Suprapubic skin (tissue), 4 donors: Measurements from ENCODE around the gene GMPPA.

ENCODE experiments used
- EP300 ChIP-seq: sonication (generic); formaldehyde crosslinking; IDR thresholded peaks from one replicate; pipeline ENCODE4 v1.6.1; 2017; ENCODE audit warnings: antibody characterized with exemption
- POLR2A ChIP-seq, 2 donors: fragments of 450-650 bp; IDR thresholded peaks; one replicate each; pipeline ENCODE4 v1.6.1; 2017; ENCODE audit warnings: antibody characterized with exemption in 2 of 2, mild to moderate bottlenecking in 2 of 2, moderate library complexity in 2 of 2
- POLR2AphosphoS5 ChIP-seq, 3 donors: sonication (generic); formaldehyde crosslinking; IDR thresholded peaks; one replicate each; pipeline ENCODE4 v1.6.1; 2017; ENCODE audit warnings: antibody characterized with exemption in 3 of 3
- TF ChIP-seq, protein P1 (sequence below), 2 donors: fragments of 200-600 bp in 1 of 2; fragments of 450-650 bp in 1 of 2; sonication (generic) in 1 of 2; IDR thresholded peaks; one replicate each; pipeline ENCODE4 v1.5.1; 2016 to 2019; ENCODE audit warnings: antibody characterized with exemption in 2 of 2, mild to moderate bottlenecking in 1 of 2, moderate library complexity in 1 of 2

DNA sequence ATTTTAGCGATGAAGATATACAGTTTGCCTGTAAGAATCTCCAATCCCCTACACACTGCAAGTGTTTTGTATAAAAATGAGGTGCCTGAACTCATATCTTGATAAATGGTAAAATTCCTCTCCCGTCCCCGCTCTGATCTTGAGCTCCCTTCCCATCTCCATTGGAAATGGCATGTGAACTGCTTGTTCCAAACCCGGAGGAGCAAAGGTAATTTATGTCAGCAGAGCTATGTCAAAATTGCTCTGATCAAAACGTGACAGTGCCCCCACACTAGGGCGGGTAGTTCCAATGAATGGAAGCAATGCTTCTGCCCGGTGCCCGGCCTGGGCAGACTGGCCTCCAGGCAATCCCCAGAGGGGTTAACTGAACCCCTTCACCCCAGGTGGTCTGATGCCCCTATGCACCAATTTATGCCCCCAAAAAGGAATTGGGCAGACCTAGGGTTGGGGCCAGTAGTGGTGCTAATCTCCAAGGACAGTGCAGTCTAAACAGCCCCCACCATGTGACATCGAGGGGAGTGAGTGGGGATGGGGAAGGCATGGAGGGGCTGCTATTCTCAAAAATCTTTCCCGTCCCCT is 3.6 kb upstream of the GMPPA start:
- TF ChIP-seq, protein P1, sequence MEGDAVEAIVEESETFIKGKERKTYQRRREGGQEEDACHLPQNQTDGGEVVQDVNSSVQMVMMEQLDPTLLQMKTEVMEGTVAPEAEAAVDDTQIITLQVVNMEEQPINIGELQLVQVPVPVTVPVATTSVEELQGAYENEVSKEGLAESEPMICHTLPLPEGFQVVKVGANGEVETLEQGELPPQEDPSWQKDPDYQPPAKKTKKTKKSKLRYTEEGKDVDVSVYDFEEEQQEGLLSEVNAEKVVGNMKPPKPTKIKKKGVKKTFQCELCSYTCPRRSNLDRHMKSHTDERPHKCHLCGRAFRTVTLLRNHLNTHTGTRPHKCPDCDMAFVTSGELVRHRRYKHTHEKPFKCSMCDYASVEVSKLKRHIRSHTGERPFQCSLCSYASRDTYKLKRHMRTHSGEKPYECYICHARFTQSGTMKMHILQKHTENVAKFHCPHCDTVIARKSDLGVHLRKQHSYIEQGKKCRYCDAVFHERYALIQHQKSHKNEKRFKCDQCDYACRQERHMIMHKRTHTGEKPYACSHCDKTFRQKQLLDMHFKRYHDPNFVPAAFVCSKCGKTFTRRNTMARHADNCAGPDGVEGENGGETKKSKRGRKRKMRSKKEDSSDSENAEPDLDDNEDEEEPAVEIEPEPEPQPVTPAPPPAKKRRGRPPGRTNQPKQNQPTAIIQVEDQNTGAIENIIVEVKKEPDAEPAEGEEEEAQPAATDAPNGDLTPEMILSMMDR (IDR thresholded peaks at IDR 0.05), result peak in 1 of 2 donors; percentile 23
- no peak for TF ChIP-seq POLR2A (IDR thresholded peaks at IDR 0.05)
- no peak for TF ChIP-seq EP300
- TF ChIP-seq POLR2AphosphoS5 (IDR thresholded peaks at IDR 0.05), result no peak
